OCI-LY7 (cell line): ENCODE measurements around the gene VPS18. TPM values are rescaled to one million over a fixed set of nuclear protein-coding genes. Genes with fewer than 3 reads are reported as not detected.
"Not testable (repeated sequence)": the region's sequence is repeated elsewhere in the genome, so short reads cannot be mapped to it uniquely, and the experiment has no call there.

Source experiments
- BruUV-seq: library from RNA; stranded (reverse); fragments of 400-500 nt; replicated peaks from 2 replicates; lab custom pipeline; 2021; lab: Mats Ljungman, UMichigan
- CTCF ChIA-PET: fragments of 300-600 bp; sonication (Branson Sonifier 250); formaldehyde crosslinking; loops from one replicate; lab custom pipeline; 2022; ENCODE audit warnings: antibody characterized with exemption; ENCODE audit not compliant: unreplicated experiment; lab: Charles Lee
- POLR2A ChIA-PET: fragments of 300-600 bp; sonication (Branson Sonifier 250); formaldehyde crosslinking; loops from one replicate; lab custom pipeline; 2022; ENCODE audit warnings: antibody characterized with exemption; lab: Charles Lee
- DNase-seq: peaks from one replicate; pipeline ENCODE4 v3.0.0-alpha.2; 2015; ENCODE audit warnings: low spot score
- H2AFZ ChIP-seq: fragments of 200-600 bp; sonication (generic), shearing (Covaris generic); 2 replicates; pipeline ENCODE4 v1.6.1; 2014; ENCODE audit warnings: mild to moderate bottlenecking, antibody characterized with exemption, low read length, moderate library complexity
- H3K27ac ChIP-seq: fragments of 200-600 bp; sonication (generic); 2 replicates; pipeline ENCODE4 v1.5.1; 2014; ENCODE audit warnings: mixed run types, low read depth, mild to moderate bottlenecking, moderate library complexity, low read length, inconsistent platforms; ENCODE audit not compliant: poor library complexity, severe bottlenecking
- H3K36me3 ChIP-seq: fragments of 200-600 bp; sonication (generic); 2 replicates; pipeline ENCODE4 v1.6.1; 2014; ENCODE audit warnings: mild to moderate bottlenecking, antibody characterized with exemption, low read length, moderate library complexity, mixed read lengths; ENCODE audit not compliant: insufficient read depth
- H3K4me1 ChIP-seq: fragments of 200-600 bp; sonication (generic); 2 replicates; pipeline ENCODE4 v1.5.1; 2014; ENCODE audit warnings: mild to moderate bottlenecking, low read length; ENCODE audit not compliant: insufficient read depth, poor library complexity, severe bottlenecking
- H3K4me2 ChIP-seq: fragments of 200-600 bp; sonication (generic); 2 replicates; pipeline ENCODE4 v1.6.1; 2014; ENCODE audit warnings: mild to moderate bottlenecking, low read length
- H3K4me3 ChIP-seq: fragments of 200-600 bp; sonication (generic); 2 replicates; pipeline ENCODE4 v1.5.1; 2014; ENCODE audit warnings: mild to moderate bottlenecking, low read depth, low read length; ENCODE audit not compliant: poor library complexity, severe bottlenecking
- H3K79me2 ChIP-seq: fragments of 200-600 bp; sonication (generic); 2 replicates; pipeline ENCODE4 v1.6.1; 2016; ENCODE audit warnings: low read depth, mild to moderate bottlenecking, low read length, moderate library complexity, mixed read lengths; ENCODE audit not compliant: insufficient read depth
- H3K9me2 ChIP-seq: fragments of 200-600 bp; sonication (generic); 2 replicates; pipeline ENCODE4 v1.6.1; 2016; ENCODE audit warnings: mild to moderate bottlenecking, low read length, mixed read lengths; ENCODE audit not compliant: insufficient read depth
- H3K9me3 ChIP-seq: fragments of 200-600 bp; sonication (generic); 2 replicates; pipeline ENCODE4 v1.6.1; 2014; ENCODE audit warnings: mild to moderate bottlenecking, mixed run types, low read length, mixed read lengths
- H4K20me1 ChIP-seq: fragments of 200-600 bp; sonication (generic); 2 replicates; pipeline ENCODE4 v1.6.1; 2014; ENCODE audit warnings: mild to moderate bottlenecking, antibody characterized with exemption, low read length, moderate library complexity, mixed read lengths; ENCODE audit not compliant: insufficient read depth
- EZH2phosphoT487 ChIP-seq: fragments of 200-600 bp; sonication (generic); IDR thresholded peaks from 2 replicates; pipeline ENCODE4 v1.6.1; 2018; ENCODE audit warnings: low read depth, borderline replicate concordance, mild to moderate bottlenecking, mixed run types, antibody characterized with exemption, low read length, moderate library complexity, mixed read lengths
- intact Hi-C: fragments of 100-400 bp; cut with micrococcal nuclease; formaldehyde crosslinking; loops from one replicate; pipeline ENCODE4 v1.10.0; 2022; ENCODE audit not compliant: unreplicated experiment
- total RNA-seq, 2 experiments: library from RNA; depleted of rRNA in 1 of 2; stranded (reverse); fragments of >200 nt in 1 of 2; shearing (Covaris generic) in 1 of 2; gene quantifications; 2 replicates each; pipeline ENCODE4 v1.2.3, GENCODE V29; 2014 to 2022
- TF ChIP-seq, protein P1 (sequence below): fragments of 200-600 bp; sonication (generic); conservative IDR thresholded peaks from 2 replicates; pipeline ENCODE4 v1.5.1; 2014; ENCODE audit warnings: mild to moderate bottlenecking, antibody characterized with exemption, low read length, moderate library complexity, mixed read lengths

Gene VPS18
- total RNA-seq, 2 experiments from 2014 or later = 24.5 to 30.7 TPM

DNA sequence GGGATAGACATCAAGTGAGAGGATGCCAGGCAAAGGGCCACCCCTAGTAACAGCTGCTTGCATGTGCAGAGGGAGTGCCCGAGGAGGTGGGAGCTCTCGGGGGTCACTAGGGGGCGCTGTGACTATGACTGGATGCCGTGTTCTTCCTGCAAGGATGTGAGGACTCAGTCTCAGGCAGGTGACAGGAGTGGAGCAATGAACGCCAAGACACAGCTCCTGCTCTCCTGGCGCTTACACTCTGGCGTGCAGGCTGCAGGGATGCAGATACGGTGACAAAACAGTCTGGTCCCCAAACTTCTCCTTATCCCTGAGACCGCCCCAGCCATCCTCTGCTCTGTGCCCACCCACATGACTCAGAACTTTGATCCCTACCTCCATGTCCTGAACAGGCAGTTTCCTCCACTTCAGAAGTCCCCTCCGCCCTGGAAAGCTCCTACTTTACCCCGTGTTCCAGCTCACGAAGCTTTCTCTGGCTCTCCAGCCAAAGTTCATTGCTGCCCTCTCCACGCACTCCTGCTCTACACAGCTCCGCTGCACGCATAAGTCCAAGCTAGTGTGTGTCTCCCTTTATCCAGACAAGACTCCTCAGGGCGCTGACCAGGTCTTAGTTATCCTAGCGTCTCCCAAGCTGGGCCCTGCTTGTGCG is 34.9 kb upstream of the VPS18 start:
- Histone ChIP-seq H3K9me3 (no peaks in the 10 kb centered on the region), H3K36me3 (no peaks in the 10 kb centered on the region), H4K20me1 (no peaks in the 10 kb centered on the region), H3K27ac (no peak overlapping the region), H3K4me1 (peaks cover 22% of the 10 kb centered on the region), H3K4me3 (no peak overlapping the region), H2AFZ (peak overlapping the region; percentile 91), H3K79me2 (no peaks in the 10 kb centered on the region), H3K4me2 (peak overlapping the region; percentile 40), H3K9me2 (no peaks in the 10 kb centered on the region)
- no TSS peak for BruUV-seq
- TF ChIP-seq, protein P1, sequence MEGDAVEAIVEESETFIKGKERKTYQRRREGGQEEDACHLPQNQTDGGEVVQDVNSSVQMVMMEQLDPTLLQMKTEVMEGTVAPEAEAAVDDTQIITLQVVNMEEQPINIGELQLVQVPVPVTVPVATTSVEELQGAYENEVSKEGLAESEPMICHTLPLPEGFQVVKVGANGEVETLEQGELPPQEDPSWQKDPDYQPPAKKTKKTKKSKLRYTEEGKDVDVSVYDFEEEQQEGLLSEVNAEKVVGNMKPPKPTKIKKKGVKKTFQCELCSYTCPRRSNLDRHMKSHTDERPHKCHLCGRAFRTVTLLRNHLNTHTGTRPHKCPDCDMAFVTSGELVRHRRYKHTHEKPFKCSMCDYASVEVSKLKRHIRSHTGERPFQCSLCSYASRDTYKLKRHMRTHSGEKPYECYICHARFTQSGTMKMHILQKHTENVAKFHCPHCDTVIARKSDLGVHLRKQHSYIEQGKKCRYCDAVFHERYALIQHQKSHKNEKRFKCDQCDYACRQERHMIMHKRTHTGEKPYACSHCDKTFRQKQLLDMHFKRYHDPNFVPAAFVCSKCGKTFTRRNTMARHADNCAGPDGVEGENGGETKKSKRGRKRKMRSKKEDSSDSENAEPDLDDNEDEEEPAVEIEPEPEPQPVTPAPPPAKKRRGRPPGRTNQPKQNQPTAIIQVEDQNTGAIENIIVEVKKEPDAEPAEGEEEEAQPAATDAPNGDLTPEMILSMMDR = peak; percentile 96
- no peak for TF ChIP-seq EZH2phosphoT487
- ChIA-PET POLR2A (interaction anchor here (0.6 to 3.3 kb wide), 7 partner anchors 22 to 189 kb away, joined by 3 to 34 read pairs (median 4); partner anchors contain the start of gene VPS18), CTCF (interaction anchor here (0.6 to 3.8 kb wide), 8 partner anchors 10 to 306 kb away, joined by 4 to 70 read pairs (median 17); partner anchors contain the start of genes RHOV and VPS18)
- intact Hi-C loops = loop anchor here (5.0 kb wide), 1 partner anchor 93 kb away; the partner anchor contains the start of gene CHAC1
- DNase-seq = peak; percentile 88

DNA sequence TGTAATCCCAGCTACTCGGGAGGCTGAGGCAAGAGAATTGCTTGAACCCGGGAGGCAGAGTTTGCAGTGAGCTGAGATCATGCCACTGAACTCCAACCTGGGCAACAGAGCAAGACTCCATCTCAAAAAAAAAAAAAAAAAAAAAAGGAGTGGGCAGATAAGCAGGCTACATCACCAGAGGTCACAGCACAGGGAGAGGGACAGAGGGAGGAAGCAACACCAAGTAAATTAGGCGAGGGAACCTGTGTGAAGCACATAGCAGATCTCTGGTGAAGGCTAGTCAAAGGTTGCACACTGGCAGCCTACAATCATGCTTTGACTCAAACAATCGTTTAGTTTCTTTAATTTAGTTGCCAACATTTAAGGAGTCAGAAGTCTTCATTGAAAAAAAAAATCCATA is 33.1 kb upstream of the VPS18 start:
- H3K79me2 ChIP-seq, H3K4me3 ChIP-seq, H3K9me2 ChIP-seq, H3K27ac ChIP-seq, H3K9me3 ChIP-seq, BruUV-seq, intact Hi-C loops, H2AFZ ChIP-seq, DNase-seq, H3K4me2 ChIP-seq, H4K20me1 ChIP-seq, H3K36me3 ChIP-seq: not testable (repeated sequence)
- peaks cover 22% of the 10 kb centered on the region for H3K4me1 ChIP-seq
- ChIA-PET POLR2A (interaction anchor here (0.9 kb wide), 1 partner anchor 31 kb away, joined by 4 read pairs; no protein-coding TSS in a partner anchor), CTCF (interaction anchor here (0.6 kb wide), 1 partner anchor 33 kb away, joined by 5 read pairs; no protein-coding TSS in a partner anchor)

DNA sequence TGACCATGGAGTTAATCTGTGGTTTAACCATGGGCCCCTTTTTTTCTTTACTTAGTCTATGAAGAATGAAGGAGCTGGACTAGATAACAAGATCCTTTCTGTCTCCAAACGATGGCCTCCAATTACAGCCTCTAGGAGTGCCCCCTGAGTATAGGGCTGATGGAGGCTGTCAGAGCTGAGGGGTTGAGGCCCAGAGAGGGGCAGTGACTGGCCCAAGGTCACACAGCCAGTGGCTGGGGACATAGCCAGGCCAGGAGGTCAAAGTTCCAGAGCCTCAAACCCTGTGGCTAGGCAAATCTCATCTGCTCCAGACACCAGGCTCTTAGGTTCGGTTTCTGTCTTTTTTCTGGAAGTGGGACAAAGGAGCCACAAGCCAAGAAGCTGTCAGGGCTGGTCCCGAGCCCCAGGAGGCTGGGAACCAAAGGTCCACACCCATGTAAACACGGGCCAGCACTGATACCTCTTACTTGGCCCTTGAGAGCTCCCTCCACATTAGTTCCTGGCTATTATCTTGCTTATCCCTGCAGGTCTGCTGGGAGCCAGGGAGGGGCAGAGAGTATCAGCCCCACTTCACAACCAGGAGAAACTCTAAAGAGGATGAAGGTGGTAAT is 30.5 kb upstream of the VPS18 start:
- DNase-seq = no peak
- Histone ChIP-seq H3K9me3 (no peaks in the 10 kb centered on the region), H2AFZ (no peak overlapping the region), H3K79me2 (no peaks in the 10 kb centered on the region), H3K4me2 (no peak overlapping the region), H3K9me2 (no peaks in the 10 kb centered on the region), H3K36me3 (no peaks in the 10 kb centered on the region), H3K4me3 (no peak overlapping the region), H4K20me1 (no peaks in the 10 kb centered on the region), H3K27ac (no peak overlapping the region), H3K4me1 (peaks cover 7% of the 10 kb centered on the region)
- intact Hi-C loops = no loop called here
- no TSS peak for BruUV-seq
- POLR2A ChIA-PET = no interaction called here
- CTCF ChIA-PET = no interaction called here
- TF ChIP-seq EZH2phosphoT487 = no peak
- TF ChIP-seq, protein P1 = no peak
